HG03378 (cell line): ENCODE data around the gene CCDC92.
"Not testable (repeated sequence)": the region's sequence is repeated elsewhere in the genome, so short reads cannot be mapped to it uniquely, and the experiment has no call there.

Experiments
- ATAC-seq: cut with Tn5 transposase; IDR thresholded peaks from one replicate; pipeline ENCODE4 v1.9.1; 2021; ENCODE audit warnings: mild to moderate bottlenecking, moderate library complexity; ENCODE audit not compliant: unreplicated experiment

The CCDC92 gene

GRCh38 chr12:123912415-123913380 lies 59.9 kb downstream of the CCDC92 start:
- no peak for ATAC-seq

GRCh38 chr12:123911672-123912409 lies 60.8 kb downstream of the CCDC92 start:
- not testable (repeated sequence) for ATAC-seq

- ATAC-seq: no peak
Observed at GRCh38 chr12:123910761-123911193, 61.9 kb downstream of the CCDC92 start.

GRCh38 chr12:123910057-123910456 lies 62.6 kb downstream of the CCDC92 start:
- ATAC-seq: no peak

GRCh38 chr12:123908884-123909725 lies 63.5 kb downstream of the CCDC92 start:
- ATAC-seq: no peak

GRCh38 chr12:123907726-123908476 lies 64.7 kb downstream of the CCDC92 start:
- ATAC-seq: no peak

GRCh38 chr12:123906711-123907420 lies 65.8 kb downstream of the CCDC92 start:
- ATAC-seq: no peak

GRCh38 chr12:123905319-123905925 lies 67.2 kb downstream of the CCDC92 start:
- ATAC-seq: no peak

GRCh38 chr12:123903301-123904065 lies 69.1 kb downstream of the CCDC92 start:
- no peak for ATAC-seq

GRCh38 chr12:123902821-123903220 lies 69.8 kb downstream of the CCDC92 start:
- ATAC-seq: no peak

- no peak for ATAC-seq
Observed at GRCh38 chr12:123900871-123901376, 71.7 kb downstream of the CCDC92 start.

- ATAC-seq: no peak
Observed at GRCh38 chr12:123899368-123899767, 73.3 kb downstream of the CCDC92 start.

- no peak for ATAC-seq
Observed at GRCh38 chr12:123898673-123899072, 74.0 kb downstream of the CCDC92 start.

- ATAC-seq: no peak
Observed at GRCh38 chr12:123897221-123897620, 75.4 kb downstream of the CCDC92 start.

- no peak for ATAC-seq
Observed at GRCh38 chr12:123896767-123897166, 75.9 kb downstream of the CCDC92 start.

- ATAC-seq: no peak
Observed at GRCh38 chr12:123895451-123895850, 77.2 kb downstream of the CCDC92 start.

- no peak for ATAC-seq
Observed at GRCh38 chr12:123894823-123895345, 77.7 kb downstream of the CCDC92 start.

GRCh38 chr12:123893276-123893675 lies 79.4 kb downstream of the CCDC92 start:
- ATAC-seq: no peak
